Erythroblast (primary cell): ENCODE results near the gene VPS39.

Experiments used
- GATA1 ChIP-seq: IDR thresholded peaks from 2 replicates; pipeline ENCODE4 v1.6.1; 2011; ENCODE audit warnings: low read depth, mild to moderate bottlenecking, control low read depth, low read length, moderate library complexity
- POLR2A ChIP-seq: IDR thresholded peaks from 2 replicates; pipeline ENCODE4 v1.6.1; 2011; ENCODE audit warnings: mild to moderate bottlenecking, low read length

DNA sequence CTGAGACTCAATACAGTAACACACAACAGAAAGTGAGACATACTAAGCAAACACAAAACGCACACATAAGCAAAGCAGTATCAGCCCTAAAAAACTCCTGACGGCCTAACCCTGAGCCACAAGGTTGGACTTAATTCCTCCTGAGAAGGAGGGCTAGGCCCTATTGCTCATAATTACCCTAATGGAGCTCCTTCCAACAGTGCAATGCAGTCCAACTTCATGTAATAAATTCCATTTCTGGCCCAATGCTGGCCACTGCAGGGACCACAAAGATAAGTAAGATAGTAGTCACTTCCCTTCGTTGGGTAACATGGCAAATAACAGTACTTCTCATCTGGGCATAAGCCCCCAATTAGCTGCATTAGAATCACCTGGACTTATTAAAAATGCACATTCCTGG lies 4.2 kb downstream of the VPS39 start:
- TF ChIP-seq POLR2A (no peak), GATA1 (no peak)
